ENCODE measurements around the gene FAM131C.
"Not testable (repeated sequence)": the region's sequence is repeated elsewhere in the genome, so short reads cannot be mapped to it uniquely, and the experiment has no call there.

DNA sequence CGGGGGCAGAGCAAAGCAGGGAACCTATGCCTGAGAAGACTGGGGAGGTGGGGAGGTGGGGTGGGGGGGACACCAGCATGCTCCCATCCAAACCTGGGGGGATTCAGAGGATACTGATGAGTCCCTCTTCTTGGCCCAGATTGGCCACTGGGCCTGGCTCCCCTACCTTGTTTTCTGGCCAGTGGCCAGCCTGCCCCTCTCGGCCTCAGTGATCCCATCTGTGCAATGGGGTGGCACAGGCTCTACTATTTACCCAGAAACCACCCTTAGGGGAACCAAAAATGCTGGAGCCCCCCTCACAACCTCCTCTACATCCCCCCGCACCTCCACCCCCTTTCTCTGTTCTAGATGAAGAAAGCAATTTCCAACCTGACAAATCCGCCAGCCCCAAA lies 16.9 kb downstream of the FAM131C start:
- TF ChIP-seq, protein P1, sequence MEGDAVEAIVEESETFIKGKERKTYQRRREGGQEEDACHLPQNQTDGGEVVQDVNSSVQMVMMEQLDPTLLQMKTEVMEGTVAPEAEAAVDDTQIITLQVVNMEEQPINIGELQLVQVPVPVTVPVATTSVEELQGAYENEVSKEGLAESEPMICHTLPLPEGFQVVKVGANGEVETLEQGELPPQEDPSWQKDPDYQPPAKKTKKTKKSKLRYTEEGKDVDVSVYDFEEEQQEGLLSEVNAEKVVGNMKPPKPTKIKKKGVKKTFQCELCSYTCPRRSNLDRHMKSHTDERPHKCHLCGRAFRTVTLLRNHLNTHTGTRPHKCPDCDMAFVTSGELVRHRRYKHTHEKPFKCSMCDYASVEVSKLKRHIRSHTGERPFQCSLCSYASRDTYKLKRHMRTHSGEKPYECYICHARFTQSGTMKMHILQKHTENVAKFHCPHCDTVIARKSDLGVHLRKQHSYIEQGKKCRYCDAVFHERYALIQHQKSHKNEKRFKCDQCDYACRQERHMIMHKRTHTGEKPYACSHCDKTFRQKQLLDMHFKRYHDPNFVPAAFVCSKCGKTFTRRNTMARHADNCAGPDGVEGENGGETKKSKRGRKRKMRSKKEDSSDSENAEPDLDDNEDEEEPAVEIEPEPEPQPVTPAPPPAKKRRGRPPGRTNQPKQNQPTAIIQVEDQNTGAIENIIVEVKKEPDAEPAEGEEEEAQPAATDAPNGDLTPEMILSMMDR (IDR thresholded peaks at IDR 0.05; ENCODE audit: insufficient read depth, low read length) = not testable (repeated sequence)
- TF ChIP-seq, protein P2, sequence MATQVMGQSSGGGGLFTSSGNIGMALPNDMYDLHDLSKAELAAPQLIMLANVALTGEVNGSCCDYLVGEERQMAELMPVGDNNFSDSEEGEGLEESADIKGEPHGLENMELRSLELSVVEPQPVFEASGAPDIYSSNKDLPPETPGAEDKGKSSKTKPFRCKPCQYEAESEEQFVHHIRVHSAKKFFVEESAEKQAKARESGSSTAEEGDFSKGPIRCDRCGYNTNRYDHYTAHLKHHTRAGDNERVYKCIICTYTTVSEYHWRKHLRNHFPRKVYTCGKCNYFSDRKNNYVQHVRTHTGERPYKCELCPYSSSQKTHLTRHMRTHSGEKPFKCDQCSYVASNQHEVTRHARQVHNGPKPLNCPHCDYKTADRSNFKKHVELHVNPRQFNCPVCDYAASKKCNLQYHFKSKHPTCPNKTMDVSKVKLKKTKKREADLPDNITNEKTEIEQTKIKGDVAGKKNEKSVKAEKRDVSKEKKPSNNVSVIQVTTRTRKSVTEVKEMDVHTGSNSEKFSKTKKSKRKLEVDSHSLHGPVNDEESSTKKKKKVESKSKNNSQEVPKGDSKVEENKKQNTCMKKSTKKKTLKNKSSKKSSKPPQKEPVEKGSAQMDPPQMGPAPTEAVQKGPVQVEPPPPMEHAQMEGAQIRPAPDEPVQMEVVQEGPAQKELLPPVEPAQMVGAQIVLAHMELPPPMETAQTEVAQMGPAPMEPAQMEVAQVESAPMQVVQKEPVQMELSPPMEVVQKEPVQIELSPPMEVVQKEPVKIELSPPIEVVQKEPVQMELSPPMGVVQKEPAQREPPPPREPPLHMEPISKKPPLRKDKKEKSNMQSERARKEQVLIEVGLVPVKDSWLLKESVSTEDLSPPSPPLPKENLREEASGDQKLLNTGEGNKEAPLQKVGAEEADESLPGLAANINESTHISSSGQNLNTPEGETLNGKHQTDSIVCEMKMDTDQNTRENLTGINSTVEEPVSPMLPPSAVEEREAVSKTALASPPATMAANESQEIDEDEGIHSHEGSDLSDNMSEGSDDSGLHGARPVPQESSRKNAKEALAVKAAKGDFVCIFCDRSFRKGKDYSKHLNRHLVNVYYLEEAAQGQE (IDR thresholded peaks at IDR 0.05; ENCODE audit: insufficient replicate concordance, low read depth) = not testable (repeated sequence)
